Ovary (tissue), 9 donors: ENCODE measurements around the gene SELENOH. TPM values are rescaled to one million over a fixed set of nuclear protein-coding genes. Genes with fewer than 3 reads are reported as not detected.

Source experiments
- DNase-seq, 5 donors: peaks; one replicate each; pipeline ENCODE4 v3.0.0-alpha.2; 2019 to 2020
- H3K27ac ChIP-seq, 2 donors: fragments of 200-600 bp; one replicate each; pipeline versions ENCODE4 v1.5.1 to v1.8.0; 2019 to 2022
- H3K27me3 ChIP-seq: fragments of 200-600 bp; one replicate; pipeline ENCODE4 v1.8.0; 2022
- H3K36me3 ChIP-seq: fragments of 200-600 bp; sonication (generic); one replicate; pipeline ENCODE4 v1.5.1; 2019
- H3K4me1 ChIP-seq: one replicate; pipeline ENCODE4 v1.8.1; 2013; ENCODE audit warnings: mild to moderate bottlenecking, moderate library complexity; ENCODE audit not compliant: insufficient read depth
- H3K4me3 ChIP-seq: fragments of 200-600 bp; sonication (generic); one replicate; pipeline ENCODE4 v1.5.1; 2017
- H3K9me3 ChIP-seq, 2 donors: fragments of 200-600 bp in 1 of 2; sonication (generic) in 1 of 2; one replicate each; pipeline versions ENCODE4 v1.5.1 to v1.8.1; 2013 to 2019; ENCODE audit warnings: mild to moderate bottlenecking in 1 of 2, moderate library complexity in 1 of 2
- CTCF ChIP-seq, 3 donors: fragments of 450-650 bp in 2 of 3; fragments of 200-600 bp in 1 of 3; IDR thresholded peaks; one replicate each; pipeline versions ENCODE4 v1.5.1 to v1.8.0; 2016 to 2022; ENCODE audit warnings: antibody characterized with exemption in 3 of 3, mild to moderate bottlenecking in 1 of 3
- EP300 ChIP-seq: sonication (generic); formaldehyde crosslinking; IDR thresholded peaks from one replicate; pipeline ENCODE4 v1.6.1; 2017; ENCODE audit warnings: antibody characterized with exemption
- POLR2A ChIP-seq: fragments of 450-650 bp; IDR thresholded peaks from one replicate; pipeline ENCODE4 v1.6.1; 2017; ENCODE audit warnings: antibody characterized with exemption, mild to moderate bottlenecking, moderate library complexity
- WGBS, 3 donors: extraction: QIAGEN DNeasy Blood & Tissue Kit in 1 of 3; methylation state at CpG; one replicate each; pipeline versions ENCODE4 v1.1.5 to v1.1.7; 2013 to 2017; 5-methylcytosine and 5-hydroxymethylcytosine counted together
- intact Hi-C, 4 donors: fragments of 100-400 bp; cut with DNase I; formaldehyde crosslinking; loops; one replicate each; pipeline versions ENCODE4 v1.11.0 to v1.15.1; 2022 to 2023
- polyA plus RNA-seq, 2 donors: library from polyadenylated mRNA; stranded (reverse); fragments of 200-250 nt in 1 of 2; fragments of 350-450 nt in 1 of 2; fragmentation: Illumina TruSeq in 1 of 2; extraction: RNeasy Lipid Tissue Mini Kit (QIAGEN cat#74804) in 1 of 2; gene quantifications; one replicate each; pipeline ENCODE4 v1.2.3, GENCODE V29; 2013 to 2014
- total RNA-seq, 7 donors: library from RNA; depleted of rRNA in 2 of 7; stranded (reverse); fragments of >200 nt in 2 of 7; fragmentation: NEBNext Ultra II Directional in 3 of 7; extraction: Animal tissue kit (Norgen Biotek cat#: 25700) in 3 of 7; gene quantifications; one replicate each; pipeline versions ENCODE4 v1.1.0 to v1.2.4, GENCODE V29; 2016 to 2023
- donor health status: DM: no; HTN: no; CAD: no; lungs with moderate emphysema.
- donor health status: DM: no; HTN: no; CAD: no.
- donor health status: Bipolar disorder and iron deficiency.
- donor health status: DM: yes; HTN: yes; CAD: no.
- donor health status: DM: no; HTN: no; CAD: no.
- donor health status: DM: yes; HTN: yes; CAD: no.

The SELENOH gene
- total and polyA plus RNA-seq, 9 donors: 33.9 to 244 (median 107) TPM

- DNase-seq: no peak
- Histone ChIP-seq H3K4me3 (no peak overlapping the region), H3K36me3 (no peaks in the 10 kb centered on the region), H3K27me3 (no peaks in the 10 kb centered on the region), H3K27ac (no peak overlapping the region), H3K4me1 (peaks cover 12% of the 10 kb centered on the region), H3K9me3 (no peaks in the 10 kb centered on the region)
- intact Hi-C loops: no loop called here
- TF ChIP-seq CTCF (IDR thresholded peaks at IDR 0.05) (no peak), POLR2A (no peak), EP300 (no peak)
- 77 to 84% (median 81%) methylated on average over 4 of the region's 4 CpGs for WGBS, 3 donors
Measured at GRCh38 chr11:57787006-57787604, 45.8 kb downstream of the SELENOH start.

GRCh38 chr11:57787920-57788702 is 46.8 kb downstream of the SELENOH start:
- Histone ChIP-seq H3K9me3 (no peaks in the 10 kb centered on the region), H3K4me3 (no peak overlapping the region), H3K36me3 (no peaks in the 10 kb centered on the region), H3K27ac (no peak overlapping the region), H3K27me3 (no peaks in the 10 kb centered on the region), H3K4me1 (peaks cover 7% of the 10 kb centered on the region)
- no peak for DNase-seq
- no peak for TF ChIP-seq EP300
- TF ChIP-seq CTCF (IDR thresholded peaks at IDR 0.05): no peak
- no peak for TF ChIP-seq POLR2A
- intact Hi-C loops: no loop called here
- WGBS, 3 donors: 73 to 81% (median 80%) methylated on average over 6 of the region's 6 CpGs

GRCh38 chr11:57788703-57789088 is 47.4 kb downstream of the SELENOH start:
- Histone ChIP-seq H3K36me3 (no peaks in the 10 kb centered on the region), H3K4me3 (no peak overlapping the region), H3K27me3 (no peaks in the 10 kb centered on the region), H3K27ac (no peak overlapping the region), H3K9me3 (no peaks in the 10 kb centered on the region), H3K4me1 (peaks cover 7% of the 10 kb centered on the region)
- no peak for DNase-seq
- no peak for TF ChIP-seq EP300
- no peak for TF ChIP-seq CTCF (IDR thresholded peaks at IDR 0.05)
- TF ChIP-seq POLR2A: no peak
- intact Hi-C loops: no loop called here

GRCh38 chr11:57791321-57792059 is 50.2 kb downstream of the SELENOH start:
- WGBS, 3 donors: 87 to 89% (median 88%) methylated on average over 22 of the region's 22 CpGs
- no peak for DNase-seq
- intact Hi-C loops: loop anchor here in 1 of 4 donors (10.0 kb wide), 1 partner anchor 47 kb away; the partner anchor contains the start of gene SELENOH
- H3K4me3 ChIP-seq: no peak overlapping the region
- TF ChIP-seq POLR2A (no peak), EP300 (no peak), CTCF (IDR thresholded peaks at IDR 0.05) (no peak)
- no peaks in the 10 kb centered on the region for H3K27me3 ChIP-seq
- no peak overlapping the region for H3K27ac ChIP-seq
- no peaks in the 10 kb centered on the region for H3K36me3 ChIP-seq
- no peaks in the 10 kb centered on the region for H3K9me3 ChIP-seq
- H3K4me1 ChIP-seq: peaks cover 7% of the 10 kb centered on the region
